H1 (cell line): ENCODE data around the gene BMI1. TPM values are rescaled to one million over a fixed set of nuclear protein-coding genes. Genes with fewer than 3 reads are reported as not detected.
"Not testable (repeated sequence)": the region's sequence is repeated elsewhere in the genome, so short reads cannot be mapped to it uniquely, and the experiment has no call there.

Experiments
- CTCF ChIA-PET: fragments of 300-600 bp; sonication (Branson Sonifier 250); formaldehyde crosslinking; loops from one replicate; lab custom pipeline; 2021; ENCODE audit not compliant: partially characterized antibody; lab: Charles Lee
- POLR2A ChIA-PET: fragments of 300-600 bp; sonication (Branson Sonifier 250); formaldehyde crosslinking; loops from one replicate; lab custom pipeline; 2021; ENCODE audit warnings: inconsistent platforms; ENCODE audit not compliant: partially characterized antibody; lab: Charles Lee
- DNase-seq, 2 experiments: peaks; one replicate each; pipeline versions ENCODE4 v3.0.0 to v3.0.0-alpha.2; 2010 to 2022; ENCODE audit warnings: low spot score in 2 of 2, low read depth in 1 of 2, mixed read lengths in 1 of 2
- FAIRE-seq: peaks from 2 replicates; lab custom pipeline; 2011; peaks lifted over from hg19 to GRCh38; lab: Jason Lieb, UNC
- H2AFZ ChIP-seq: 2 replicates; pipeline ENCODE4 v1.8.1; 2012; ENCODE audit warnings: low read length, inconsistent platforms
- H2AK5ac ChIP-seq: 2 replicates; pipeline ENCODE4 v1.6.1; 2013; ENCODE audit warnings: low read depth, low read length
- H2BK120ac ChIP-seq: replicated peaks from 2 replicates; pipeline ENCODE3; 2013; ENCODE audit warnings: low read depth, low read length, inconsistent platforms
- H2BK12ac ChIP-seq: 2 replicates; pipeline ENCODE4 v1.6.1; 2013; ENCODE audit warnings: low read depth, low read length
- H2BK15ac ChIP-seq: 2 replicates; pipeline ENCODE4 v1.6.1; 2013; ENCODE audit warnings: low read length
- H2BK20ac ChIP-seq: 2 replicates; pipeline ENCODE4 v1.6.1; 2013; ENCODE audit warnings: low read length
- H2BK5ac ChIP-seq: 2 replicates; pipeline ENCODE4 v1.6.1; 2013; ENCODE audit warnings: low read depth, low read length
- H3K14ac ChIP-seq: 2 replicates; pipeline ENCODE4 v1.6.1; 2013; ENCODE audit warnings: inconsistent platforms; ENCODE audit not compliant: insufficient read length
- H3K18ac ChIP-seq: 2 replicates; pipeline ENCODE4 v1.6.1; 2013; ENCODE audit warnings: low read length; ENCODE audit errors: extremely low read depth
- H3K23ac ChIP-seq: 2 replicates; pipeline ENCODE4 v1.6.1; 2013; ENCODE audit warnings: inconsistent platforms; ENCODE audit not compliant: insufficient read length
- H3K23me2 ChIP-seq: 2 replicates; pipeline ENCODE4 v1.6.1; 2013; ENCODE audit warnings: low read depth, low read length
- H3K27ac ChIP-seq: 2 replicates; pipeline ENCODE4 v1.6.1; 2011; ENCODE audit warnings: low read depth, low read length, inconsistent platforms
- H3K27me3 ChIP-seq, 4 experiments: replicated peaks in 1 of 4; 1 replicate in 1 of 4; 2 replicates in 3 of 4; pipeline versions ENCODE4 v1.6.1 to v1.8.1; 2011 to 2013; ENCODE audit warnings: low read length in 3 of 4, mild to moderate bottlenecking in 3 of 4, inconsistent platforms in 2 of 4, mixed read lengths in 2 of 4, moderate library complexity in 1 of 4; ENCODE audit not compliant: control insufficient read depth in 3 of 4, insufficient read depth in 3 of 4; ENCODE audit errors: extremely low read depth in 1 of 4
- H3K36me3 ChIP-seq, 4 experiments: 2 replicates each; pipeline versions ENCODE4 v1.6.1 to v1.8.1; 2011 to 2013; ENCODE audit warnings: mild to moderate bottlenecking in 4 of 4, low read length in 3 of 4, moderate library complexity in 2 of 4, control low read depth in 1 of 4, inconsistent platforms in 1 of 4; ENCODE audit not compliant: insufficient read depth in 4 of 4, control insufficient read depth in 2 of 4
- H3K4ac ChIP-seq: replicated peaks from 2 replicates; pipeline ENCODE3; 2013; ENCODE audit warnings: low read length, low read depth, mixed read lengths, inconsistent platforms; ENCODE audit not compliant: insufficient read length
- H3K4me1 ChIP-seq, 4 experiments: replicated peaks in 1 of 4; 1 replicate in 1 of 4; 2 replicates in 3 of 4; pipeline versions ENCODE4 v1.6.1 to v1.8.1; 2011 to 2013; ENCODE audit warnings: low read length in 3 of 4, inconsistent platforms in 2 of 4, mixed read lengths in 1 of 4; ENCODE audit not compliant: insufficient read depth in 4 of 4, control insufficient read depth in 3 of 4
- H3K4me2 ChIP-seq, 2 experiments: 2 replicates each; pipeline versions ENCODE4 v1.6.1 to v1.8.1; 2011 to 2013; ENCODE audit warnings: low read depth in 2 of 2, low read length in 2 of 2, control low read depth in 1 of 2, inconsistent platforms in 1 of 2, mild to moderate bottlenecking in 1 of 2; ENCODE audit not compliant: insufficient read depth in 1 of 2
- H3K4me3 ChIP-seq, 4 experiments: fragments of 200-600, 300-600 bp in 1 of 4; sonication (generic), shearing (Covaris generic), sonication (Bioruptor Twin) in 1 of 4; 2 replicates each; pipeline versions ENCODE4 v1.5.1 to v1.8.1; 2011 to 2016; ENCODE audit warnings: low read length in 4 of 4, low read depth in 3 of 4, control low read depth in 2 of 4, inconsistent platforms in 2 of 4, mild to moderate bottlenecking in 2 of 4, mixed read lengths in 1 of 4, moderate library complexity in 1 of 4; ENCODE audit not compliant: insufficient read depth in 2 of 4; ENCODE audit errors: extremely low read depth in 1 of 4
- H3K56ac ChIP-seq: replicated peaks from 2 replicates; pipeline ENCODE3; 2013; ENCODE audit warnings: low read depth, mild to moderate bottlenecking, mixed read lengths, low read length, inconsistent platforms; ENCODE audit not compliant: insufficient read length
- H3K79me1 ChIP-seq: 2 replicates; pipeline ENCODE4 v1.6.1; 2013; ENCODE audit warnings: low read depth, low read length, control low read depth
- H3K79me2 ChIP-seq, 2 experiments: 2 replicates each; pipeline versions ENCODE4 v1.6.1 to v1.8.1; 2012 to 2013; ENCODE audit warnings: low read length in 2 of 2, mild to moderate bottlenecking in 2 of 2, inconsistent platforms in 1 of 2; ENCODE audit not compliant: insufficient read depth in 2 of 2, control insufficient read depth in 1 of 2
- H3K9ac ChIP-seq, 4 experiments: replicated peaks in 1 of 4; 1 replicate in 1 of 4; 2 replicates in 3 of 4; pipeline versions ENCODE4 v1.6.1 to v1.8.1; 2011 to 2013; ENCODE audit warnings: low read depth in 3 of 4, low read length in 3 of 4, control low read depth in 2 of 4, mild to moderate bottlenecking in 2 of 4, moderate library complexity in 2 of 4, inconsistent platforms in 1 of 4; ENCODE audit errors: extremely low read depth in 1 of 4
- H3K9me3 ChIP-seq, 2 experiments: 2 replicates each; pipeline versions ENCODE4 v1.6.1 to v1.8.1; 2012 to 2013; ENCODE audit warnings: mild to moderate bottlenecking in 2 of 2, moderate library complexity in 2 of 2, control low read depth in 1 of 2, inconsistent platforms in 1 of 2, low read depth in 1 of 2, low read length in 1 of 2, mixed read lengths in 1 of 2; ENCODE audit not compliant: insufficient read depth in 2 of 2
- H4K20me1 ChIP-seq, 2 experiments: replicated peaks in 1 of 2; 2 replicates each; pipeline versions ENCODE3 to v1.8.1; 2011 to 2013; ENCODE audit warnings: inconsistent platforms in 2 of 2, low read length in 2 of 2, mild to moderate bottlenecking in 1 of 2; ENCODE audit not compliant: insufficient read depth in 2 of 2, control insufficient read depth in 1 of 2
- H4K5ac ChIP-seq: 2 replicates; pipeline ENCODE4 v1.6.1; 2013; ENCODE audit warnings: low read length, low read depth, mixed read lengths, inconsistent platforms; ENCODE audit not compliant: insufficient read length
- H4K8ac ChIP-seq: 2 replicates; pipeline ENCODE4 v1.8.0; 2013; ENCODE audit warnings: mild to moderate bottlenecking, moderate library complexity, low read length, inconsistent platforms; ENCODE audit not compliant: insufficient read depth; ENCODE audit errors: extremely low read depth
- H4K91ac ChIP-seq: replicated peaks from 2 replicates; pipeline ENCODE3; 2013; ENCODE audit warnings: low read length, mixed read lengths, inconsistent platforms; ENCODE audit not compliant: insufficient read length
- WGBS, 2 experiments: shearing (Covaris generic) in 1 of 2; methylation state at CpG; one replicate each; pipeline versions ENCODE4 v1.1.6 to v1.1.7; 2013 to 2015; ENCODE audit warnings: low lambda C conversion rate in 2 of 2, mixed read lengths in 2 of 2, inconsistent platforms in 1 of 2, low coverage in 1 of 2, missing lambda C conversion rate in 1 of 2; ENCODE audit not compliant: insufficient replicate concordance in 2 of 2, insufficient coverage in 1 of 2, insufficient read length in 1 of 2; ENCODE audit errors: extremely low coverage in 1 of 2, missing lambda C conversion rate in 1 of 2; 5-methylcytosine and 5-hydroxymethylcytosine counted together
- polyA plus RNA-seq, 7 experiments: library from polyadenylated mRNA; depleted of rRNA in 3 of 7; stranded (reverse) in 5 of 7; unstranded in 2 of 7; fragments of >200 nt in 5 of 7; fragments of 200-250 nt in 2 of 7; gene quantifications; 1 replicate in 5 of 7; 2 replicates in 1 of 7; 4 replicates in 1 of 7; pipeline versions ENCODE4 v1.2.1 to v1.2.3, GENCODE V29; 2011 to 2013; ENCODE audit warnings: missing spikeins in 2 of 7, mixed read lengths in 2 of 7
- total RNA-seq: library from RNA; stranded (reverse); fragmentation: NEBNext Ultra II Directional; extraction: Animal tissue kit (Norgen Biotek cat#: 25700); gene quantifications from 2 replicates; pipeline ENCODE4 v1.2.1, GENCODE V29; 2021

BMI1 gene
- total and polyA plus RNA-seq, 2 of the 8 experiments (the other 6 are each of a cell fraction or from before 2014, with no cell fraction given): 2.8 to 10.7 TPM

DNA sequence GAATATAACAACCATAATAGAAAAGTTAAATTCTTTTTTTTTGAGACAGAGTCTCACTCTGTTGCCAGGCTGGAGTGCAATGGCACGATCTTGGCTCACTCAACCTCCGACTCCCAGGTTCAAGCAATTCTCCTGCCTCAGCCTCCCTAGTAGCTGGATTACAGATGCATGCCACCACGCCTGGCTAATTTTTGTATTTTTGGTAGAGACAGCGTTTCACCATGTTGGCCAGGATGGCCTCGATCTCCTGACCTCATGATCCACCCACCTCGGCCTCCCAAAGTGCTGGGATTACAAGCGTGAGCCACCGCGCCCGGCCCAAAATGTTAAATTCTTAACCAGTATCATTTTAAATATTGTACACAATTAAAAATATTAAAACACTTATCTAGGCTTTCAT, 10.9 kb upstream of the BMI1 start:
- H2AFZ ChIP-seq, H3K4me3 ChIP-seq, H3K9ac ChIP-seq, DNase-seq, FAIRE-seq, H2AK5ac ChIP-seq, H2BK5ac ChIP-seq, H3K56ac ChIP-seq, H3K14ac ChIP-seq, H3K4me1 ChIP-seq, H4K20me1 ChIP-seq, H3K9me3 ChIP-seq, H2BK120ac ChIP-seq, H3K27ac ChIP-seq, H4K91ac ChIP-seq, CTCF ChIA-PET, H3K79me1 ChIP-seq, H3K36me3 ChIP-seq, H3K79me2 ChIP-seq, H2BK15ac ChIP-seq, H3K23ac ChIP-seq, H2BK20ac ChIP-seq, H3K23me2 ChIP-seq, H2BK12ac ChIP-seq, H4K5ac ChIP-seq, H3K18ac ChIP-seq, H3K4me2 ChIP-seq, POLR2A ChIA-PET, H4K8ac ChIP-seq, H3K4ac ChIP-seq: not testable (repeated sequence)
- peaks cover 6 to 16% (median 11%) of the 10 kb centered on the region in 4 experiments for H3K27me3 ChIP-seq
- WGBS, 2 experiments: 92% methylated on average over 10 of the region's 10 CpGs; no CpG with 5 or more reads in 1 of the 2 experiments
